ENCODE measurements around the gene ZNF76. TPM values are rescaled to one million over a fixed set of nuclear protein-coding genes. Genes with fewer than 3 reads are reported as not detected.

ZNF76 gene
- total and polyA plus RNA-seq, 2 of the 13 experiments (the other 11 are each of a cell fraction or from before 2014, with no cell fraction given): 13.2 to 26.4 TPM

DNA sequence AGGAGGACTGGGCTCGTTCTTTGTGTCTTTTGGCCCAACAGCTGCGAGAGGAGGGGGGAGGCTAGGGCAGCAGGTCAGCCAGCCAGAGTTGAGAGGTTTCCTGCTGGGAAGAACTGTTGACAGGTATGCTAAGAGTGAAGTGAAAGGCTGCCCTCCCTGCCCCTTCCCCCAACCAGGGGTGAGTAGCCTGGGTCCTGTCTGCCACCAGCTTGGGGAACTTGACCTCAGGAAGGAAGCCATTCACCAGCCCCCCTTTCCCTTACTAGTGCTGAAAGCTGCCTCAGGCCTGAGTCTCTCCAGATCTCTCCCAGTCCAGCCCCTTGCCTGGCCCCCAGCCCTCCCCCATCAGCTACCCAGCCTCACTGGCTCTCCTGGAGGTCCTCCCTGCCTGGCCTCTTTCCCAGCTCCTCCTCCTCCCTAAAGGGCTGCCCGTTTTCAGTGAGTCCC is 20.7 kb upstream of the ZNF76 start:
- H4K20me1 ChIP-seq (ENCODE audit: insufficient read depth, low read length): peaks cover 7% of the 10 kb centered on the region; the same call in 1 of the 2 replicates
- no peaks in the 10 kb centered on the region for H3K36me3 ChIP-seq (replicated peaks in 1 of 2; ENCODE audit: control insufficient read depth in 1 of 2, insufficient read depth in 2 of 2, low read length in 2 of 2)
- ChIA-PET CTCF (ENCODE audit: low intra/inter-chr PET ratio, low total read pairs) (interaction anchor here (4.9 kb wide), 1 partner anchor 92 kb away, joined by 61 read pairs; no protein-coding TSS in a partner anchor), POLR2A (no interaction called here)
- no peak for DNase-seq (ENCODE audit: low spot score)
- in situ Hi-C loops (cut with HindIII; ENCODE audit: extremely low pct_ligation_motif_present, low pct_unique_long_range_greater_than_20kb): loop anchor here (5.0 kb wide), 1 partner anchor 252 kb away; no protein-coding TSS in a partner anchor
- no peak for ATAC-seq
- 84% methylated on average over 3 of the region's 3 CpGs for WGBS (ENCODE audit: low lambda C conversion rate)
- H3K4me3 ChIP-seq (replicated peaks in 1 of 3; ENCODE audit: insufficient read depth in 1 of 3, low read depth in 2 of 3, low read length in 3 of 3): no peak overlapping the region
- H3K27ac ChIP-seq (ENCODE audit: extremely low read length, insufficient read depth, low read length): no peak overlapping the region
- no peaks in the 10 kb centered on the region for H3K4me1 ChIP-seq (ENCODE audit: insufficient read depth, low read length)
- no peaks in the 10 kb centered on the region for H3K79me2 ChIP-seq (ENCODE audit: insufficient read depth, low read length)
- H2AFZ ChIP-seq (ENCODE audit: low read length): no peak overlapping the region
- no peak overlapping the region for H3K9ac ChIP-seq (ENCODE audit: insufficient read depth, low read depth, low read length)
- no peak for TF ChIP-seq HMG20A (CRISPR knock-in tag; IDR thresholded peaks at IDR 0.05; ENCODE audit: borderline replicate concordance)
- TF ChIP-seq, protein P1, sequence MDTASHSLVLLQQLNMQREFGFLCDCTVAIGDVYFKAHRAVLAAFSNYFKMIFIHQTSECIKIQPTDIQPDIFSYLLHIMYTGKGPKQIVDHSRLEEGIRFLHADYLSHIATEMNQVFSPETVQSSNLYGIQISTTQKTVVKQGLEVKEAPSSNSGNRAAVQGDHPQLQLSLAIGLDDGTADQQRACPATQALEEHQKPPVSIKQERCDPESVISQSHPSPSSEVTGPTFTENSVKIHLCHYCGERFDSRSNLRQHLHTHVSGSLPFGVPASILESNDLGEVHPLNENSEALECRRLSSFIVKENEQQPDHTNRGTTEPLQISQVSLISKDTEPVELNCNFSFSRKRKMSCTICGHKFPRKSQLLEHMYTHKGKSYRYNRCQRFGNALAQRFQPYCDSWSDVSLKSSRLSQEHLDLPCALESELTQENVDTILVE (CRISPR knock-in tag; IDR thresholded peaks at IDR 0.05): no peak
- no peak for TF ChIP-seq JUNB (CRISPR knock-in tag; IDR thresholded peaks at IDR 0.05; ENCODE audit: borderline replicate concordance)
- no peak for TF ChIP-seq ZNF160 (CRISPR knock-in tag; IDR thresholded peaks at IDR 0.05)
- no peak for TF ChIP-seq ZNF496 (CRISPR knock-in tag; IDR thresholded peaks at IDR 0.05; ENCODE audit: insufficient replicate concordance)
- TF ChIP-seq, protein P2, sequence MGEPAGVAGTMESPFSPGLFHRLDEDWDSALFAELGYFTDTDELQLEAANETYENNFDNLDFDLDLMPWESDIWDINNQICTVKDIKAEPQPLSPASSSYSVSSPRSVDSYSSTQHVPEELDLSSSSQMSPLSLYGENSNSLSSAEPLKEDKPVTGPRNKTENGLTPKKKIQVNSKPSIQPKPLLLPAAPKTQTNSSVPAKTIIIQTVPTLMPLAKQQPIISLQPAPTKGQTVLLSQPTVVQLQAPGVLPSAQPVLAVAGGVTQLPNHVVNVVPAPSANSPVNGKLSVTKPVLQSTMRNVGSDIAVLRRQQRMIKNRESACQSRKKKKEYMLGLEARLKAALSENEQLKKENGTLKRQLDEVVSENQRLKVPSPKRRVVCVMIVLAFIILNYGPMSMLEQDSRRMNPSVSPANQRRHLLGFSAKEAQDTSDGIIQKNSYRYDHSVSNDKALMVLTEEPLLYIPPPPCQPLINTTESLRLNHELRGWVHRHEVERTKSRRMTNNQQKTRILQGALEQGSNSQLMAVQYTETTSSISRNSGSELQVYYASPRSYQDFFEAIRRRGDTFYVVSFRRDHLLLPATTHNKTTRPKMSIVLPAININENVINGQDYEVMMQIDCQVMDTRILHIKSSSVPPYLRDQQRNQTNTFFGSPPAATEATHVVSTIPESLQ (CRISPR knock-in tag; conservative IDR thresholded peaks at IDR 0.05): no peak
- TF ChIP-seq TOE1 (CRISPR knock-in tag; IDR thresholded peaks at IDR 0.05): no peak
- FAIRE-seq: no peak
- H3K9me3 ChIP-seq (ENCODE audit: low read length): no peaks in the 10 kb centered on the region
- intact Hi-C loops (cut with micrococcal nuclease; ENCODE audit: unreplicated experiment): no loop called here
- BruUV-seq (replicated peaks): no TSS peak
- no peak overlapping the region for H3K4me2 ChIP-seq (ENCODE audit: low read depth, low read length)
- no peaks in the 10 kb centered on the region for H3K27me3 ChIP-seq (ENCODE audit: control insufficient read depth in 1 of 2, insufficient read depth in 2 of 2, low read length in 2 of 2)
